GM12864 (cell line): ENCODE measurements around the gene KLHL17.

Source experiments
- DNase-seq: peaks from one replicate; pipeline ENCODE4 v3.0.0-alpha.2; 2011; ENCODE audit warnings: low read depth
- H3K4me3 ChIP-seq: 2 replicates; pipeline ENCODE4 v1.5.1; 2011; ENCODE audit warnings: mild to moderate bottlenecking, low read depth, low read length, control low read depth
- TF ChIP-seq, protein P1 (sequence below): IDR thresholded peaks from 2 replicates; pipeline ENCODE4 v1.5.1; 2011; ENCODE audit warnings: low read depth, mild to moderate bottlenecking, moderate library complexity, low read length, control low read depth, inconsistent platforms; ENCODE audit errors: missing control alignments

The KLHL17 gene

DNA sequence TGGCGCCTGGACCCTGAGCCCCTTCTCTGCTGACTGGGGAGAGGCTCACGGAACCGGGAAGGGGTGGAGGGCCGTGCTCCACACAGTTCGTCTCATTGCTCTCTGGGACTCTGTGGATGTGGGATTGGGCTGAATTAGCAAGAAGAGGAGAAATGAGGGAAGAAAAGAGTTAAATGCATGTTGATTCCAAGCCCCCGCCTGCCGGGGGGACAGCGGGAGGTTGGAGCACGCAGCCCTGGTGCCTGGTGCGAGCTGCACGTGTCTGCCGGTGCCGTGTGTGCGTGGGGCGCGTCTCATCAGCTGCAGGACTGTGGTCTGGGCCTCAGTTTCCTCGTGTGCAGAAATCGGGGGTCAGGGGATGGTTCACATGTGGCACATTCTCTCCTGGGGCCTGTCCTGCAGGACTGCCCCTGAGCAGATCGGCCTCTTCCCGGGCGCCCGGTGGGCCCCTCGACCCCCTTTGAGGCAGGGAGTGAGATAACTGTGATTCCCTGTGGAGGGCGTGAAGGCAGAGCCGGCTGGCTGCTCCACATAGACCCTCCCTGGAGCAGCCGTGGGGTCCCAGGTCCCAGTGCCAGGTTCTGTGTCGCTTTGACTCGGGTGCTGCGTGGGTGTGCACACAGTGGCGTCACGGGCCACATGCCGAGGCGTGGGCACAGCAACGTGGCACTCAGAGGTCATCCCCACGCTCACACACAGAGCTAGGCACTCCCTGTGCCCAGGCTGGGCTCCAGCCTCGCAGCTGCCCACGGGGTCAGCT is 25.2 kb upstream of the KLHL17 start:
- DNase-seq: no peak
- H3K4me3 ChIP-seq: no peak overlapping the region

DNA sequence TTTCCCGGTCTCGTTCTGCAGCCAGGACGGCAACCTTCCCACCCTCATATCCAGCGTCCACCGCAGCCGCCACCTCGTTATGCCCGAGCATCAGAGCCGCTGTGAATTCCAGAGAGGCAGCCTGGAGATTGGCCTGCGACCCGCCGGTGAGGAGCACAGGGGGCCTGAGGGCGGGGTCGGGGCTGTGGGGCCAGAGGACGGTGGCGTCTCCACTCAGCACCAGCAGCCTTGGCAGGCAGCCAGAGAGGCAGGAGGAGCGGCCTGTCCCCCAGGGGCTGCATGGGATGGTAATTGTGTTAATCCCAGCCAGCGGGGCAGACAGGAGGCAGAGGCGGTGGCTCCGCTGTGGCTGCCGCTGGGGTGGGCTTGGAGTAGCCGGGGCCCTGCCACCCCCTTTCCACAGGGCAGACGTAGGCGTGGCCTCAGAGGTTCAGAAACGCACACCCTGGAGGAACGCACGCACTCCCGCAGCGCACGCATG is 24.6 kb upstream of the KLHL17 start:
- no peak overlapping the region for H3K4me3 ChIP-seq
- no peak for DNase-seq
- TF ChIP-seq, protein P1, sequence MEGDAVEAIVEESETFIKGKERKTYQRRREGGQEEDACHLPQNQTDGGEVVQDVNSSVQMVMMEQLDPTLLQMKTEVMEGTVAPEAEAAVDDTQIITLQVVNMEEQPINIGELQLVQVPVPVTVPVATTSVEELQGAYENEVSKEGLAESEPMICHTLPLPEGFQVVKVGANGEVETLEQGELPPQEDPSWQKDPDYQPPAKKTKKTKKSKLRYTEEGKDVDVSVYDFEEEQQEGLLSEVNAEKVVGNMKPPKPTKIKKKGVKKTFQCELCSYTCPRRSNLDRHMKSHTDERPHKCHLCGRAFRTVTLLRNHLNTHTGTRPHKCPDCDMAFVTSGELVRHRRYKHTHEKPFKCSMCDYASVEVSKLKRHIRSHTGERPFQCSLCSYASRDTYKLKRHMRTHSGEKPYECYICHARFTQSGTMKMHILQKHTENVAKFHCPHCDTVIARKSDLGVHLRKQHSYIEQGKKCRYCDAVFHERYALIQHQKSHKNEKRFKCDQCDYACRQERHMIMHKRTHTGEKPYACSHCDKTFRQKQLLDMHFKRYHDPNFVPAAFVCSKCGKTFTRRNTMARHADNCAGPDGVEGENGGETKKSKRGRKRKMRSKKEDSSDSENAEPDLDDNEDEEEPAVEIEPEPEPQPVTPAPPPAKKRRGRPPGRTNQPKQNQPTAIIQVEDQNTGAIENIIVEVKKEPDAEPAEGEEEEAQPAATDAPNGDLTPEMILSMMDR: no peak

More for the DNA sequence above, 25.2 kb upstream of the KLHL17 start:
- TF ChIP-seq, protein P1: no peak

DNA sequence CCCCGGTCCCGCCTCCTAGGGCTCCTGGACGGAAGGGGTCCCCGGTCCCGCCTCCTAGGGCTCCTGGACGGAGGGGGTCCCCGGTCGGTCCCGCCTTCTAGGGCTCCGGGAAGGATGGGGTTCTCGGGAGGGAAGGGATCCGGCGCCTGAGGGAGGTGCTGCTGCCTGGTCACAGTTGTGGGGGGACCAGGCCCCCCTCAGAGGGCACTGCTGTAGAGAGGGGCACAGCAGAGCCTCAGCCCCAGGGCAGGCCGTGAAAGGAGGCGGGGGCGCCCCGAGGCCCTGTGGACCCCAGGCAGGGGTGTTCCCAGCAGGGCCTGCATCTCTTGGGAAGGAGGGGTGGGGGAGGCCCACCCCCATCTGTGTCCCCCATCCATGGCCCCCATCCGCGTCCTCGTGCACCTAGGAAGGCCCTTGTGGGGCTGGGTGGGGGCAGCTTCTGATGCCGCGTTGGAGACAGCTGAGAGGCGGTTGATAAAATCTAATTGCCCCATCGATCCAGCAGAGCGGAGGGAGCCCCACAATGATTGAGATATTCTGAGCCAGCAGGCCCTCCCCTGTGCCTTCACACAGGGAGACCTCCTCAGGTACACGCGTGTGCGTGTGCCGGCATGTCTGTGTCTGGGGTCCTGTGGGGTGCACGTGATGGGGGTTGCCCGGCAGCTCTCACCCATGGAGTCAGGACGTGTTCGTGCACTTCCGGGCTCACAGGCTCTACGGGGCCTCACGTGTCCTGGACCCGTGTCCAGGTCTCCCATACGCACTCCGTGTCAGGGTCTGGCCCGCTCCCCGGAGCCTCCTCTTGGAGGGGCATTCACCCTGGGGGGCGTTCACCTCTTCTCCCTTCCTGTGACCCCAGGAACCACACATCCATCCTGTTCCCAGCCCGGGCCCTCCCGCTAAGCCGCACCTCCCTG is 23.8 kb upstream of the KLHL17 start:
- no peak overlapping the region for H3K4me3 ChIP-seq
- no peak for DNase-seq
- TF ChIP-seq, protein P1: no peak

DNA sequence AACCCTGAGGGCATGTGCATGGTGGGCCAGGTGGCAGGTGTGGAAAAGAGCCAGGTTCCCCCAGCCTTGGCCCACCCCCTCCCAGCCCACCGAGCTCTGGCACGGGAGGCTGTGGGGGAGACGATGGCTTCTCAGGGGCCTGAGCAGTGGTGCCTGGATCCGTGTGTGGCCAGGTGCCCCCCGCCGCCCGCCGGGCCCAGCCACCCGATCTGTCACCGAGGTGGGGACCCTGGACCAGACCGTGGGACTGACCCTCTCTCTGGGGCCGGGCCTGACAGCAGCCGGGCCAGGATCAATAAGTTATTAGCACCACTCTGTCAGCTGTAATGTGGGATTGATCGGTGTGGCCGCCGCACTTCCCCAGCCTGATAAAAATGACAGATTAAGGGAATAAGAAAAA is 22.9 kb upstream of the KLHL17 start:
- no peak overlapping the region for H3K4me3 ChIP-seq
- DNase-seq: no peak
- TF ChIP-seq, protein P1: no peak

DNA sequence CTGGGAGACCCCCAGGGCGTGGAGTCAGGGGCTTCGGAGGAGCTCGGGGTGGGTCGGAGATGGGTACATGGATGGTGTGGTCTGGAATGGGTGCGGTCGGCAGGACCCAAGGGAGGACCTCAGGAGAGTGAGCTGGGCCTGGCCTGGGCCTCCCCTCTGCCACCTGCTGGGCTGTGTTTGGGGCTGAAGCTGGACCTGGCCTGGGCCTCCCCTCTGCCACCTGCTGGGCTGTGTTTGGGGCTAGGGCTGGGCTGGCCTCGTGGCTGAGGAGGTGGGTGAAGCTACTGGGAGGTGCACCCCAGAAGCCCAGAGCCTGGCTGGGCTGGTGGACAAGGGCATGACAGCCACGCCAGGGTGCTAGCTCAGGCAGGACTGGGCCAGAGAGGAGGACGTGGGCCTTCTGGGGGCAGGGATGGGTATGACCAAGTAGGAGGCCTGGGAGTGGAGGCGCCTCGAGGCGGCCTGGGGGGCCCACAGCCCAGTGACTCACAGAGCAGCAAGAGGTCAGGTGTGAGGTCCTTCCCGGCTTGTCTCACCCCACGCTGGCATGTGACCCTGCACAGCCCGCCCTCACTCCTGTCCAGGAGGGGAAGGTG is 22.2 kb upstream of the KLHL17 start:
- no peak for DNase-seq
- H3K4me3 ChIP-seq: no peak overlapping the region

More for the DNA sequence above, 22.2 kb upstream of the KLHL17 start:
- TF ChIP-seq, protein P1: peak; percentile 30
